Osteoblast (primary cell): Measurements from ENCODE around the gene HACD1. TPM values are rescaled to one million over a fixed set of nuclear protein-coding genes. Genes with fewer than 3 reads are reported as not detected.

Source experiments
- DNase-seq: peaks from one replicate; pipeline ENCODE4 v3.0.0; 2011; ENCODE audit warnings: low spot score, mixed read lengths; ENCODE audit not compliant: insufficient read length; ENCODE audit errors: missing footprints
- H2AFZ ChIP-seq: 2 replicates; pipeline ENCODE4 v1.6.0; 2011; ENCODE audit warnings: mild to moderate bottlenecking, low read length
- H3K27ac ChIP-seq: 2 replicates; pipeline ENCODE4 v1.5.1; 2011; ENCODE audit warnings: mild to moderate bottlenecking, low read depth, low read length, moderate library complexity
- H3K27me3 ChIP-seq: 2 replicates; pipeline ENCODE4 v1.6.0; 2012; ENCODE audit warnings: mild to moderate bottlenecking, control low read depth, inconsistent platforms, low read length, moderate library complexity; ENCODE audit not compliant: insufficient read depth
- H3K36me3 ChIP-seq: 2 replicates; pipeline ENCODE4 v1.5.1; 2011; ENCODE audit warnings: mild to moderate bottlenecking, low read length, control low read depth, moderate library complexity; ENCODE audit not compliant: insufficient read depth
- H3K4me1 ChIP-seq: 2 replicates; pipeline ENCODE4 v1.5.1; 2011; ENCODE audit warnings: mild to moderate bottlenecking, low read length, control low read depth, moderate library complexity; ENCODE audit not compliant: insufficient read depth
- H3K4me2 ChIP-seq: 2 replicates; pipeline ENCODE4 v1.6.0; 2011; ENCODE audit warnings: mild to moderate bottlenecking, low read length; ENCODE audit not compliant: insufficient read depth
- H3K4me3 ChIP-seq: fragments of 200-600 bp; sonication (generic); 3 replicates; pipeline ENCODE4 v1.5.1; 2012; ENCODE audit warnings: mild to moderate bottlenecking, low read length, inconsistent platforms; ENCODE audit not compliant: insufficient read depth
- H3K79me2 ChIP-seq: 2 replicates; pipeline ENCODE4 v1.6.0; 2012; ENCODE audit warnings: mild to moderate bottlenecking, low read length, control low read depth, inconsistent platforms; ENCODE audit not compliant: insufficient read depth
- H3K9me3 ChIP-seq: 2 replicates; pipeline ENCODE4 v1.5.1; 2011; ENCODE audit warnings: low read depth, low read length, control low read depth
- H4K20me1 ChIP-seq: 2 replicates; pipeline ENCODE4 v1.6.0; 2012; ENCODE audit warnings: mild to moderate bottlenecking, low read length, control low read depth; ENCODE audit not compliant: insufficient read depth
- CTCF ChIP-seq: IDR thresholded peaks from 2 replicates; pipeline ENCODE4 v1.5.1; 2011; ENCODE audit warnings: mild to moderate bottlenecking, low read depth, low read length, moderate library complexity; ENCODE audit errors: extremely low read depth
- total RNA-seq: library from RNA; depleted of rRNA; stranded (reverse); fragments of >200 nt; gene quantifications from 2 replicates; pipeline ENCODE4 v1.2.3, GENCODE V29; 2012

The HACD1 gene
- total RNA-seq, 1 donor, result 30.0 TPM

GRCh38 chr10:17657103-17657500 is 39.9 kb upstream of the HACD1 start:
- no peak overlapping the region for H2AFZ ChIP-seq
- H3K4me3 ChIP-seq, result no peak overlapping the region
- peaks cover 4% of the 10 kb centered on the region for H3K36me3 ChIP-seq
- H3K4me1 ChIP-seq, result peaks cover 22% of the 10 kb centered on the region
- TF ChIP-seq CTCF, result no peak
- H3K27ac ChIP-seq, result no peak overlapping the region
- peaks cover 3% of the 10 kb centered on the region for H4K20me1 ChIP-seq
- H3K27me3 ChIP-seq, result no peaks in the 10 kb centered on the region
- no peak overlapping the region for H3K4me2 ChIP-seq
- no peaks in the 10 kb centered on the region for H3K9me3 ChIP-seq
- DNase-seq, result no peak
- peaks cover 95% of the 10 kb centered on the region for H3K79me2 ChIP-seq

GRCh38 chr10:17655567-17656146 is 38.5 kb upstream of the HACD1 start:
- H3K4me3 ChIP-seq, result no peak overlapping the region
- peak overlapping the region; percentile 39 for H3K27ac ChIP-seq
- TF ChIP-seq CTCF, result no peak
- peaks cover 93% of the 10 kb centered on the region for H3K79me2 ChIP-seq
- H3K4me2 ChIP-seq, result no peak overlapping the region
- peak; percentile 44 for DNase-seq
- no peaks in the 10 kb centered on the region for H3K9me3 ChIP-seq
- H3K36me3 ChIP-seq, result no peaks in the 10 kb centered on the region
- H4K20me1 ChIP-seq, result peaks cover 3% of the 10 kb centered on the region
- no peak overlapping the region for H2AFZ ChIP-seq
- no peaks in the 10 kb centered on the region for H3K27me3 ChIP-seq
- peaks cover 29% of the 10 kb centered on the region for H3K4me1 ChIP-seq

- no peak overlapping the region for H3K4me3 ChIP-seq
- peaks cover 93% of the 10 kb centered on the region for H3K79me2 ChIP-seq
- TF ChIP-seq CTCF, result no peak
- peaks cover 3% of the 10 kb centered on the region for H4K20me1 ChIP-seq
- H3K4me2 ChIP-seq, result no peak overlapping the region
- no peaks in the 10 kb centered on the region for H3K27me3 ChIP-seq
- no peak overlapping the region for H2AFZ ChIP-seq
- H3K9me3 ChIP-seq, result no peaks in the 10 kb centered on the region
- no peak overlapping the region for H3K27ac ChIP-seq
- DNase-seq, result no peak
- peaks cover 32% of the 10 kb centered on the region for H3K4me1 ChIP-seq
- no peaks in the 10 kb centered on the region for H3K36me3 ChIP-seq
Observed at GRCh38 chr10:17655009-17655408, 37.8 kb upstream of the HACD1 start.

- DNase-seq, result no peak
- Histone ChIP-seq H3K36me3 (peaks cover 2% of the 10 kb centered on the region), H3K27me3 (no peaks in the 10 kb centered on the region), H3K9me3 (no peaks in the 10 kb centered on the region), H3K4me1 (peaks cover 33% of the 10 kb centered on the region), H3K4me3 (no peak overlapping the region), H3K79me2 (peaks cover 88% of the 10 kb centered on the region), H3K4me2 (peak overlapping the region; percentile 54), H3K27ac (peak overlapping the region; percentile 83), H2AFZ (no peak overlapping the region), H4K20me1 (peaks cover 3% of the 10 kb centered on the region)
- TF ChIP-seq CTCF, result no peak
Observed at GRCh38 chr10:17652585-17652984, 35.4 kb upstream of the HACD1 start.
